Stromal cell of bone marrow (primary cell): Measurements from ENCODE around the gene FBXO10.
"Not testable (repeated sequence)": the region's sequence is repeated elsewhere in the genome, so short reads cannot be mapped to it uniquely, and the experiment has no call there.

Source experiments
- DNase-seq: peaks from one replicate; pipeline ENCODE4 v3.0.0-alpha.2; 2012; ENCODE audit warnings: low read depth

The FBXO10 gene

GRCh38 chr9:37511016-37512010 lies 64.9 kb downstream of the FBXO10 start:
- DNase-seq: no peak

GRCh38 chr9:37510053-37510452 lies 66.1 kb downstream of the FBXO10 start:
- DNase-seq: not testable (repeated sequence)

- DNase-seq: no peak
Measured at GRCh38 chr9:37509536-37509935, 66.6 kb downstream of the FBXO10 start.

- DNase-seq: no peak
Measured at GRCh38 chr9:37508834-37509206, 67.4 kb downstream of the FBXO10 start.

- DNase-seq: no peak
Measured at GRCh38 chr9:37508135-37508833, 67.9 kb downstream of the FBXO10 start.

- no peak for DNase-seq
Measured at GRCh38 chr9:37507566-37508134, 68.5 kb downstream of the FBXO10 start.

GRCh38 chr9:37504605-37505004 lies 71.6 kb downstream of the FBXO10 start:
- DNase-seq: no peak

- no peak for DNase-seq
Measured at GRCh38 chr9:37503736-37504135, 72.4 kb downstream of the FBXO10 start.

GRCh38 chr9:37501957-37502596 lies 74.1 kb downstream of the FBXO10 start:
- no peak for DNase-seq

- DNase-seq: no peak
Measured at GRCh38 chr9:37499297-37499696, 76.9 kb downstream of the FBXO10 start.

- DNase-seq: no peak
Measured at GRCh38 chr9:37498457-37498856, 77.7 kb downstream of the FBXO10 start.

- DNase-seq: no peak
Measured at GRCh38 chr9:37497320-37497719, 78.9 kb downstream of the FBXO10 start.

GRCh38 chr9:37496020-37496419 lies 80.2 kb downstream of the FBXO10 start:
- DNase-seq: no peak

- DNase-seq: no peak
Measured at GRCh38 chr9:37495571-37495970, 80.6 kb downstream of the FBXO10 start.

- no peak for DNase-seq
Measured at GRCh38 chr9:37491939-37492338, 84.2 kb downstream of the FBXO10 start.

- peak; percentile 96 for DNase-seq
Measured at GRCh38 chr9:37486616-37487548, 89.3 kb downstream of the FBXO10 start.

GRCh38 chr9:37486256-37486615 lies 89.9 kb downstream of the FBXO10 start:
- no peak for DNase-seq

GRCh38 chr9:37485389-37486255 lies 90.6 kb downstream of the FBXO10 start, which contains the start of gene POLR1E:
Gene POLR1E, plus strand, starts transcription at chr9:37485948. Its CDS starts 100 bp downstream, at chr9:37486048.
- DNase-seq: peak; percentile 80

- DNase-seq: no peak
Measured at GRCh38 chr9:37480759-37481158, 95.4 kb downstream of the FBXO10 start.

- DNase-seq: not testable (repeated sequence)
Measured at GRCh38 chr9:37477987-37478619, 98.1 kb downstream of the FBXO10 start.
